WTC11 (cell line): Measurements from ENCODE around the gene CDS1.

Experiments
- AFF4 ChIP-seq: sonication (generic); formaldehyde crosslinking; IDR thresholded peaks from 2 replicates; pipeline ENCODE4 v1.8.1; 2023; ENCODE audit warnings: mild to moderate bottlenecking, missing genetic modification reagents, borderline replicate concordance
- ATF1 ChIP-seq: sonication (generic); formaldehyde crosslinking; IDR thresholded peaks from 2 replicates; pipeline ENCODE4 v1.8.1; 2023; ENCODE audit warnings: mild to moderate bottlenecking, moderate library complexity, missing genetic modification reagents
- FOXJ3 ChIP-seq: sonication (generic); formaldehyde crosslinking; IDR thresholded peaks from 2 replicates; pipeline ENCODE4 v1.9.0; 2021; ENCODE audit warnings: missing genetic modification reagents, mild to moderate bottlenecking, borderline replicate concordance
- FOXP1 ChIP-seq: sonication (generic); formaldehyde crosslinking; IDR thresholded peaks from 2 replicates; pipeline ENCODE4 v1.8.0; 2022; ENCODE audit warnings: missing genetic modification reagents, mild to moderate bottlenecking, moderate library complexity, borderline replicate concordance
- FOXP4 ChIP-seq: sonication (generic); formaldehyde crosslinking; IDR thresholded peaks from 2 replicates; pipeline ENCODE4 v1.8.0; 2022; ENCODE audit warnings: mild to moderate bottlenecking, missing genetic modification reagents
- KAT7 ChIP-seq: sonication (generic); formaldehyde crosslinking; IDR thresholded peaks from 2 replicates; pipeline ENCODE4 v1.8.1; 2023; ENCODE audit warnings: missing genetic modification reagents, mild to moderate bottlenecking, borderline replicate concordance
- NR2C2 ChIP-seq: sonication (generic); formaldehyde crosslinking; IDR thresholded peaks from 2 replicates; pipeline ENCODE4 v1.8.0; 2022; ENCODE audit warnings: mild to moderate bottlenecking, missing genetic modification reagents
- PREB ChIP-seq: sonication (generic); formaldehyde crosslinking; IDR thresholded peaks from 2 replicates; pipeline ENCODE4 v1.8.1; 2022; ENCODE audit warnings: mild to moderate bottlenecking, missing genetic modification reagents, moderate library complexity, borderline replicate concordance
- USF1 ChIP-seq: sonication (generic); formaldehyde crosslinking; IDR thresholded peaks from 2 replicates; pipeline ENCODE4 v1.8.0; 2022; ENCODE audit warnings: mild to moderate bottlenecking, missing genetic modification reagents
- TF ChIP-seq, protein P1 (sequence below): fragments of 200-600 bp; IDR thresholded peaks from 2 replicates; pipeline ENCODE4 v1.8.0; 2022; ENCODE audit warnings: antibody characterized with exemption
- TF ChIP-seq, protein P2 (sequence below): sonication (generic); formaldehyde crosslinking; IDR thresholded peaks from 2 replicates; pipeline ENCODE4 v1.8.1; 2023; ENCODE audit warnings: mild to moderate bottlenecking, missing genetic modification reagents
- TF ChIP-seq, protein P3 (sequence below): sonication (generic); formaldehyde crosslinking; conservative IDR thresholded peaks from 2 replicates; pipeline ENCODE4 v1.8.1; 2022; ENCODE audit warnings: mild to moderate bottlenecking, missing genetic modification reagents
- TF ChIP-seq, protein P4 (sequence below): fragments of 250-450 bp; sonication (Bioruptor Pico); IDR thresholded peaks from 2 replicates; pipeline ENCODE4 v1.8.0; 2021; ENCODE audit warnings: mild to moderate bottlenecking

- TF ChIP-seq, protein P1, sequence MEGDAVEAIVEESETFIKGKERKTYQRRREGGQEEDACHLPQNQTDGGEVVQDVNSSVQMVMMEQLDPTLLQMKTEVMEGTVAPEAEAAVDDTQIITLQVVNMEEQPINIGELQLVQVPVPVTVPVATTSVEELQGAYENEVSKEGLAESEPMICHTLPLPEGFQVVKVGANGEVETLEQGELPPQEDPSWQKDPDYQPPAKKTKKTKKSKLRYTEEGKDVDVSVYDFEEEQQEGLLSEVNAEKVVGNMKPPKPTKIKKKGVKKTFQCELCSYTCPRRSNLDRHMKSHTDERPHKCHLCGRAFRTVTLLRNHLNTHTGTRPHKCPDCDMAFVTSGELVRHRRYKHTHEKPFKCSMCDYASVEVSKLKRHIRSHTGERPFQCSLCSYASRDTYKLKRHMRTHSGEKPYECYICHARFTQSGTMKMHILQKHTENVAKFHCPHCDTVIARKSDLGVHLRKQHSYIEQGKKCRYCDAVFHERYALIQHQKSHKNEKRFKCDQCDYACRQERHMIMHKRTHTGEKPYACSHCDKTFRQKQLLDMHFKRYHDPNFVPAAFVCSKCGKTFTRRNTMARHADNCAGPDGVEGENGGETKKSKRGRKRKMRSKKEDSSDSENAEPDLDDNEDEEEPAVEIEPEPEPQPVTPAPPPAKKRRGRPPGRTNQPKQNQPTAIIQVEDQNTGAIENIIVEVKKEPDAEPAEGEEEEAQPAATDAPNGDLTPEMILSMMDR = no peak
- TF ChIP-seq FOXP1 (CRISPR knock-in tag) = no peak
- no peak for TF ChIP-seq PREB (CRISPR knock-in tag)
- no peak for TF ChIP-seq FOXJ3 (CRISPR knock-in tag)
- TF ChIP-seq, protein P2, sequence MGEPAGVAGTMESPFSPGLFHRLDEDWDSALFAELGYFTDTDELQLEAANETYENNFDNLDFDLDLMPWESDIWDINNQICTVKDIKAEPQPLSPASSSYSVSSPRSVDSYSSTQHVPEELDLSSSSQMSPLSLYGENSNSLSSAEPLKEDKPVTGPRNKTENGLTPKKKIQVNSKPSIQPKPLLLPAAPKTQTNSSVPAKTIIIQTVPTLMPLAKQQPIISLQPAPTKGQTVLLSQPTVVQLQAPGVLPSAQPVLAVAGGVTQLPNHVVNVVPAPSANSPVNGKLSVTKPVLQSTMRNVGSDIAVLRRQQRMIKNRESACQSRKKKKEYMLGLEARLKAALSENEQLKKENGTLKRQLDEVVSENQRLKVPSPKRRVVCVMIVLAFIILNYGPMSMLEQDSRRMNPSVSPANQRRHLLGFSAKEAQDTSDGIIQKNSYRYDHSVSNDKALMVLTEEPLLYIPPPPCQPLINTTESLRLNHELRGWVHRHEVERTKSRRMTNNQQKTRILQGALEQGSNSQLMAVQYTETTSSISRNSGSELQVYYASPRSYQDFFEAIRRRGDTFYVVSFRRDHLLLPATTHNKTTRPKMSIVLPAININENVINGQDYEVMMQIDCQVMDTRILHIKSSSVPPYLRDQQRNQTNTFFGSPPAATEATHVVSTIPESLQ (CRISPR knock-in tag) = no peak
- TF ChIP-seq, protein P3, sequence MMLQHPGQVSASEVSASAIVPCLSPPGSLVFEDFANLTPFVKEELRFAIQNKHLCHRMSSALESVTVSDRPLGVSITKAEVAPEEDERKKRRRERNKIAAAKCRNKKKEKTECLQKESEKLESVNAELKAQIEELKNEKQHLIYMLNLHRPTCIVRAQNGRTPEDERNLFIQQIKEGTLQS (CRISPR knock-in tag) = no peak
- TF ChIP-seq, protein P4, sequence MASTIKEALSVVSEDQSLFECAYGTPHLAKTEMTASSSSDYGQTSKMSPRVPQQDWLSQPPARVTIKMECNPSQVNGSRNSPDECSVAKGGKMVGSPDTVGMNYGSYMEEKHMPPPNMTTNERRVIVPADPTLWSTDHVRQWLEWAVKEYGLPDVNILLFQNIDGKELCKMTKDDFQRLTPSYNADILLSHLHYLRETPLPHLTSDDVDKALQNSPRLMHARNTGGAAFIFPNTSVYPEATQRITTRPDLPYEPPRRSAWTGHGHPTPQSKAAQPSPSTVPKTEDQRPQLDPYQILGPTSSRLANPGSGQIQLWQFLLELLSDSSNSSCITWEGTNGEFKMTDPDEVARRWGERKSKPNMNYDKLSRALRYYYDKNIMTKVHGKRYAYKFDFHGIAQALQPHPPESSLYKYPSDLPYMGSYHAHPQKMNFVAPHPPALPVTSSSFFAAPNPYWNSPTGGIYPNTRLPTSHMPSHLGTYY (CRISPR knock-in tag) = no peak
- TF ChIP-seq ATF1 (CRISPR knock-in tag) = no peak
- TF ChIP-seq KAT7 (CRISPR knock-in tag) = no peak
- TF ChIP-seq FOXP4 (CRISPR knock-in tag) = no peak
- TF ChIP-seq AFF4 (CRISPR knock-in tag) = no peak
- no peak for TF ChIP-seq USF1 (CRISPR knock-in tag)
- no peak for TF ChIP-seq NR2C2 (CRISPR knock-in tag)
Observed at GRCh38 chr4:84626673-84627072, 43.7 kb downstream of the CDS1 start.
